Femur (tissue), 1 donor: ENCODE results near the gene PANX2.
"Not testable (repeated sequence)": the region's sequence is repeated elsewhere in the genome, so short reads cannot be mapped to it uniquely, and the experiment has no call there.

ENCODE experiments used
- DNase-seq: peaks from one replicate; pipeline ENCODE4 v3.0.0-alpha.2; 2017

PANX2 gene

GRCh38 chr22:50199251-50199721 is 28.8 kb downstream of the PANX2 start:
- no peak for DNase-seq

GRCh38 chr22:50199829-50200460 is 29.4 kb downstream of the PANX2 start:
- no peak for DNase-seq

- peak; percentile 97 for DNase-seq
These were observed 30.1 kb downstream of the PANX2 start, which contains the start of gene SELENOO for GRCh38 chr22:50200461-50201190. SELENOO (plus strand) TSS chr22:50201011; CDS start chr22:50201037, 26 bp downstream.

GRCh38 chr22:50201191-50202129 is 30.9 kb downstream of the PANX2 start:
- DNase-seq: no peak

- DNase-seq: no peak
These were observed 31.7 kb downstream of the PANX2 start for GRCh38 chr22:50202130-50202666.

GRCh38 chr22:50203288-50203687 is 32.8 kb downstream of the PANX2 start:
- DNase-seq: no peak

- DNase-seq: no peak
These were observed 34.0 kb downstream of the PANX2 start for GRCh38 chr22:50204571-50204970.

GRCh38 chr22:50204998-50205397 is 34.5 kb downstream of the PANX2 start:
- DNase-seq: not testable (repeated sequence)

GRCh38 chr22:50205781-50206569 is 35.4 kb downstream of the PANX2 start:
- peak; percentile 20 for DNase-seq

- peak; percentile 43 for DNase-seq
These were observed 36.1 kb downstream of the PANX2 start for GRCh38 chr22:50206599-50206998.

GRCh38 chr22:50207383-50208140 is 37.0 kb downstream of the PANX2 start:
- DNase-seq: peak; percentile 64

- peak; percentile 32 for DNase-seq
These were observed 38.0 kb downstream of the PANX2 start for GRCh38 chr22:50208430-50208938.

- peak; percentile 31 for DNase-seq
These were observed 38.7 kb downstream of the PANX2 start for GRCh38 chr22:50208939-50209892.

GRCh38 chr22:50209893-50210292 is 39.4 kb downstream of the PANX2 start:
- DNase-seq: peak; percentile 71

- peak; percentile 30 for DNase-seq
These were observed 40.0 kb downstream of the PANX2 start for GRCh38 chr22:50210378-50211139.

GRCh38 chr22:50211147-50211546 is 40.6 kb downstream of the PANX2 start:
- DNase-seq: peak; percentile 10

- DNase-seq: no peak
These were observed 42.7 kb downstream of the PANX2 start for GRCh38 chr22:50213263-50213662.

GRCh38 chr22:50215297-50216054 is 44.9 kb downstream of the PANX2 start:
- DNase-seq: peak; percentile 40
